ENCODE measurements around the gene MSI2.

MSI2 gene

DNA sequence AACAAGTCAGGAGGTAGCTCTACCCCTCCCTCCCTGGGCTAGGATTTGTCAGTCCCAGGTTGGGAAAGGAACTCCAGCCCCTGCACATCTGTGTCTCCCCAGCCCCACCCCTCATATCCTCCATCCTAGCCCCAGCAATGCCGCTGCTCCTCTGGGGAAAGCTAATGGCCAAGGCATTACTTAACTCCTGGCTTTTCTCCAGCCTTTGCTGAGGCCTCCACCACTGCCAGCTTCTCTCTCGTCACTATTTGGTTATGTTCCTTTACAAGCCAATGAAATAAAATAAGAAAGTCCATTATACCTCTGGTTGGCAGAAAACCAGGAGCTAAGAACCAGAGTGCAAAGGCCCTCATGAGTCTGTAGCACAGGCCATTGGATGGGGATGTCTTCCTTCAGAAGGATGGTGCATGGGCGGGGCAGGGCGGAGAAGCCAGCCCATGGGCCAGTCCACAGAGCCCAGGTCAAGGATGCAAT, 317.8 kb downstream of the MSI2 start:
- no peaks in the 10 kb centered on the region for H3K9me2 ChIP-seq (replicated peaks; ENCODE audit: insufficient read depth, low read length)
- H3F3A ChIP-seq (ENCODE audit: insufficient read depth): no peaks in the 10 kb centered on the region
- TF ChIP-seq, protein P1, sequence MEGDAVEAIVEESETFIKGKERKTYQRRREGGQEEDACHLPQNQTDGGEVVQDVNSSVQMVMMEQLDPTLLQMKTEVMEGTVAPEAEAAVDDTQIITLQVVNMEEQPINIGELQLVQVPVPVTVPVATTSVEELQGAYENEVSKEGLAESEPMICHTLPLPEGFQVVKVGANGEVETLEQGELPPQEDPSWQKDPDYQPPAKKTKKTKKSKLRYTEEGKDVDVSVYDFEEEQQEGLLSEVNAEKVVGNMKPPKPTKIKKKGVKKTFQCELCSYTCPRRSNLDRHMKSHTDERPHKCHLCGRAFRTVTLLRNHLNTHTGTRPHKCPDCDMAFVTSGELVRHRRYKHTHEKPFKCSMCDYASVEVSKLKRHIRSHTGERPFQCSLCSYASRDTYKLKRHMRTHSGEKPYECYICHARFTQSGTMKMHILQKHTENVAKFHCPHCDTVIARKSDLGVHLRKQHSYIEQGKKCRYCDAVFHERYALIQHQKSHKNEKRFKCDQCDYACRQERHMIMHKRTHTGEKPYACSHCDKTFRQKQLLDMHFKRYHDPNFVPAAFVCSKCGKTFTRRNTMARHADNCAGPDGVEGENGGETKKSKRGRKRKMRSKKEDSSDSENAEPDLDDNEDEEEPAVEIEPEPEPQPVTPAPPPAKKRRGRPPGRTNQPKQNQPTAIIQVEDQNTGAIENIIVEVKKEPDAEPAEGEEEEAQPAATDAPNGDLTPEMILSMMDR (IDR thresholded peaks at IDR 0.05; ENCODE audit: insufficient read depth, low read length, poor library complexity, severe bottlenecking): no peak
- no peak for TF ChIP-seq EZH2phosphoT487 (conservative IDR thresholded peaks at IDR 0.05; ENCODE audit: low read length)
- H3K4me3 ChIP-seq (ENCODE audit: insufficient read depth, low read length, poor library complexity, severe bottlenecking): no peak overlapping the region
- no peaks in the 10 kb centered on the region for H3K36me3 ChIP-seq (ENCODE audit: low read length)
- H3K27ac ChIP-seq (ENCODE audit: low read depth, low read length): no peak overlapping the region
- H3K4me2 ChIP-seq (ENCODE audit: low read depth, low read length, poor library complexity, severe bottlenecking): no peak overlapping the region
- H4K20me1 ChIP-seq (ENCODE audit: low read depth, low read length): no peaks in the 10 kb centered on the region
- H3K9ac ChIP-seq (ENCODE audit: low read length): no peak overlapping the region
- H2AFZ ChIP-seq (ENCODE audit: low read depth, low read length, severe bottlenecking): no peak overlapping the region
- no peaks in the 10 kb centered on the region for H3K9me3 ChIP-seq (ENCODE audit: insufficient read depth, low read length)
- no peaks in the 10 kb centered on the region for H3K27me3 ChIP-seq (ENCODE audit: low read length)
- H3K79me2 ChIP-seq (ENCODE audit: insufficient read depth, low read length): no peaks in the 10 kb centered on the region

DNA sequence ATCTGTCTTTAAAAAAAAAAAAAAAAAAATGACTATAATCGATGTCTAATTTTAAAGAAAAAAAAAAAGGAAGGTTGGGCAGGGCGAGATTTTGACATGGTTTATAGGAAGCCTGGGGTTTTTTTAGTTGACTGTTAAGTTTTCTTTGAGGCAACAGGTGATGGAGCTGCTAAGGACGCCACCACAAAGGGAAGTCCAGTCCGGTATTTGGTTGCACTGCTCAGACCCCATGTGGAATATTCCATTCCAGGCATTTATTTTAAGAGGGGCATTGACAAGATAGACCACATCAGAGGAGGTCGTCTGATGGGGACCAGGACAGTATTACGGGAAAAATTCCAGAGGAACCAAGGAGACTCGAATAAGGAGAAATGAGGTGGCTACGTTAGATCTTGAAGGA, 320.4 kb downstream of the MSI2 start:
- Histone ChIP-seq H3K4me2 (ENCODE audit: low read depth, low read length, poor library complexity, severe bottlenecking) (no peak overlapping the region), H3K4me3 (ENCODE audit: insufficient read depth, low read length, poor library complexity, severe bottlenecking) (no peak overlapping the region), H3K9me3 (ENCODE audit: insufficient read depth, low read length) (no peaks in the 10 kb centered on the region), H3F3A (ENCODE audit: insufficient read depth) (no peaks in the 10 kb centered on the region), H4K20me1 (ENCODE audit: low read depth, low read length) (no peaks in the 10 kb centered on the region), H3K9ac (ENCODE audit: low read length) (no peak overlapping the region), H3K27me3 (ENCODE audit: low read length) (no peaks in the 10 kb centered on the region), H3K9me2 (replicated peaks; ENCODE audit: insufficient read depth, low read length) (no peaks in the 10 kb centered on the region), H2AFZ (ENCODE audit: low read depth, low read length, severe bottlenecking) (no peak overlapping the region), H3K79me2 (ENCODE audit: insufficient read depth, low read length) (no peaks in the 10 kb centered on the region), H3K36me3 (ENCODE audit: low read length) (no peaks in the 10 kb centered on the region), H3K27ac (ENCODE audit: low read depth, low read length) (no peak overlapping the region)
- TF ChIP-seq EZH2phosphoT487 (conservative IDR thresholded peaks at IDR 0.05; ENCODE audit: low read length): no peak
- TF ChIP-seq, protein P1 (IDR thresholded peaks at IDR 0.05; ENCODE audit: insufficient read depth, low read length, poor library complexity, severe bottlenecking): no peak

DNA sequence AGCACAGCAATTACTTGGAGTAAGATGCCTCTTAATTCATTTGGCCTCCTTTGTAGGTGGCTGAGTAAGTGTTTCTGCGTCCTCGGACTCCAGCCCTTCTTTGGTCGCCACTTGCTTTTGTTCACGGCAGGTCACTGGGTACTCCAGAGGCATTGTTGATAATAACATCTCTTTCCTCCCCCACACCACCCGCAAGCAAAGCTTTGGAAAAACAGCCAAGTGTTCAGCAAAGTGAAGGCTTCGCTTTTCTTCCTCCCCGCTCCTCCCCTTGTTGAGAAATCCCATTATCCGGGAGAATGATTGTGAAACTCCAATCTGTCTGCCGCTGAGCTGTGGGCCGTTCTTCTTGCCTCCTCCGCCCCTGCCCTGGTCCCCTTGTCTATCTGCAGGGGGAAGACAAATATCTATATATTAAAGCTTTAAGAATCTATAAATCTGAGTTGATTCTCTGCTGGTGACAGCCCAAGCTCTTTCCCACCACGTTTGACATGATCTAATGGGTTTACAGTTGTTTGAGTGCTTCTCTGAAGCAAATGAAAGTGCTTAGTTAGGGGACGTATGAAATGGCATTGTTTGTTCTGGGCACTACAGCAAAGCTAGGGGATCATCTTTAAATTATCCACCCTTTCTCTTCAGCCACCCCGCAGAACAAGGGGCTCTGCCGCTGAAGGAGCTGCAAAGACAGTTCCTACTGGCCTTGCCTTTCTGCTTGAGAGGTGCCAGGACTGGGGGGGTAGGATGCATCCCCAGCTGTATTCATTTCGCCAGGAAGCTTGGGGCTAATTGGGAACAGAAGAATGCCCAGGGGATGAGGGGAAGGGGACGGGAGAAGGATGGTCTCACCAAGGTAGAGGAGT, 321.7 kb downstream of the MSI2 start:
- H3K9me2 ChIP-seq (replicated peaks; ENCODE audit: insufficient read depth, low read length): no peaks in the 10 kb centered on the region
- no peak overlapping the region for H3K27ac ChIP-seq (ENCODE audit: low read depth, low read length)
- H3K27me3 ChIP-seq (ENCODE audit: low read length): no peaks in the 10 kb centered on the region
- no peak overlapping the region for H2AFZ ChIP-seq (ENCODE audit: low read depth, low read length, severe bottlenecking)
- H3K9me3 ChIP-seq (ENCODE audit: insufficient read depth, low read length): no peaks in the 10 kb centered on the region
- H3K4me3 ChIP-seq (ENCODE audit: insufficient read depth, low read length, poor library complexity, severe bottlenecking): no peak overlapping the region
- no peak overlapping the region for H3K4me2 ChIP-seq (ENCODE audit: low read depth, low read length, poor library complexity, severe bottlenecking)
- H3K79me2 ChIP-seq (ENCODE audit: insufficient read depth, low read length): 0 out of 2 replicates have a peak, but pooled peaks cover 2% of the 10 kb centered on the region
- TF ChIP-seq EZH2phosphoT487 (conservative IDR thresholded peaks at IDR 0.05; ENCODE audit: low read length): no peak
- TF ChIP-seq, protein P1 (IDR thresholded peaks at IDR 0.05; ENCODE audit: insufficient read depth, low read length, poor library complexity, severe bottlenecking): no peak
- H4K20me1 ChIP-seq (ENCODE audit: low read depth, low read length): no peaks in the 10 kb centered on the region
- no peaks in the 10 kb centered on the region for H3F3A ChIP-seq (ENCODE audit: insufficient read depth)
- no peak overlapping the region for H3K9ac ChIP-seq (ENCODE audit: low read length)
- H3K36me3 ChIP-seq (ENCODE audit: low read length): no peaks in the 10 kb centered on the region

Measured in SU-DHL-6 (cell line).